Nucleus accumbens (tissue), 56 donors: Measurements from ENCODE around the gene ACP6.
A peak's percentile ranks its signal among the peaks of the same experiment; 100 is the strongest.

Experiments used
- DNase-seq, 56 donors: peaks; one replicate each; lab custom pipeline; 2025; lab: John Stamatoyannopoulos, UW

Gene ACP6

DNA sequence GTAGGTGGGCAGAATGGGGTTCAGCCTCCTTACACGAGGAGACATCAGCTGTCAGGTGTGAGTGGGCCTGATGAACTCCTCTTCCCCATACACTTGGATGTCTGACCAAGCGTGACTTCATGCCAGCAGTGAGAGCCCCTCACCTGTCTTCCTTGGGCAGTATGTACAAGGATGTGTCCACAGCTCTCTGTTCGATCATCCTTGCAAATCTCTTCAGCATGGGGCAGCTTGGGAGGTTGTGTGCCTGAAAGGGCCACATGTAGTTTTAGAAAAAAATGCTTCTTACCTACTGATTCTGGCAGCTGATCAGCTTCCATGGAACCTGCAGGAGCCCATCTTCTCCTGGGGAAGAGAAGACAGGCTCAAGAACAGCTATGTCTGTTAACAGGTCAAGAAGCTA, 18.0 kb downstream of the ACP6 start:
- no peak for DNase-seq

DNA sequence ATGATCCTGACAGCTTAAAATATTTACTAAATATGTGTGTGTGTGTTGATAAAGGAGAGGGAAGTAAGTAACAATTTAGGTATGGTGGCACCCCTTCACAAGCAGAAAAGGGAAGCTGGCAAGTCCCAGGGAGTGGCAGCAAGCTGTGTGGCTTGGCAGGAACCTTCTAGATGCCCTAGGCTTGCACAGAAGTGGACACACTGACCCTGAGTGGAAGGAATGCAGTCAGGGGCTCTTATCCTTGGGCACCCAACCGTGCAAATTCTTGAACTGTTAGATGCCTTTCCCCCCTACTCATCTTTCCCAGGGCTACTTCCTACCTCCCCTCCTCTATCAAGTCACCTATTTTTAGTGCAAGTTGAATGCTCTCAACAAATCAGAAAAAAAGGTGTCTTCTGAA, 18.9 kb downstream of the ACP6 start:
- DNase-seq = peak in 1 of 56 donors; percentile 2

DNA sequence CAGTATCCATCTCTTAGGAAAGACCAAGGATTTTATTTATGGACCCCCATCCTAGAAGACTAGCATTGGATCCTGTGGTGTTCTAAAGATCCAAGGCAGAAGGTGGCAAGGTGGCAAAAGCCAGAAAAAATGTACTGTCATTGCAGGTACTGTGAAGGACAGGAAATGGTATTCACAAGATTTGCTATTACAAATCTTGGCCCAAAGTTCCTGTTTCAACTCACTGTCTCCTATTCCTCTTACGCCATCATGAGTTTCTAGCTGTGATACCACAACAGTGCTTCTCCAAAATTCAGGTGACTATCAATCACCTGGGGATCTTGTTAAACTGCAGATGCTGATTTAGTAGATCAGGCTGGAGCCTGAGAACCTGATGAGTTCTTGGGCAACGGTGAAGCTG, 21.4 kb downstream of the ACP6 start:
- DNase-seq = no peak

- no peak for DNase-seq
These were observed 22.3 kb downstream of the ACP6 start for GRCh38 chr1:147647796-147648633.

- no peak for DNase-seq
These were observed 26.4 kb downstream of the ACP6 start for GRCh38 chr1:147643974-147644373.

GRCh38 chr1:147641695-147642592, 28.4 kb downstream of the ACP6 start:
- DNase-seq = peak in 4 of 56 donors; percentile 3 to 57 (median 12)

- DNase-seq = no peak
These were observed 29.0 kb downstream of the ACP6 start for GRCh38 chr1:147641291-147641690.

- peak in 37 of 56 donors; percentile 3 to 67 (median 24) for DNase-seq
These were observed 29.7 kb downstream of the ACP6 start for GRCh38 chr1:147640553-147641165.

DNA sequence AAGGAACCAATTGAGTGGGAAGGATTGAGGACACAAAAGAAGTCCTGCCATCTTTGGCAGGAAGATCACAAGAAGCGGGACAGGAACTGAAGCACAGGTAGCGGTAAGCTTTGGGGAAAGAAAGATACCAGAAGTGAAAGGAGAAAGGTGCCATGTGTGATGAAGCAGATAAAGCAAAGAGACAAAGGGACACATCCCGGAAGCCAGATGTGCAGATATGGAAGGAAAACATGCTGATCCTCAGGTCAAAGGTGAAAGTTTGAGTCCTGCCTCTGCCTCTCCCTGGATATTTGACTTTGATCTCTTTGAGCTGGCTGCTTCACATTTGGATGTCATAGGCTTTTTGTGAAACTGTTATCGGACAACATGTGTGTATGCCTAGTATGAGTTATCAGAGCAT, 34.0 kb downstream of the ACP6 start:
- DNase-seq = no peak

- no peak for DNase-seq
These were observed 35.0 kb downstream of the ACP6 start for GRCh38 chr1:147635342-147635741.

DNA sequence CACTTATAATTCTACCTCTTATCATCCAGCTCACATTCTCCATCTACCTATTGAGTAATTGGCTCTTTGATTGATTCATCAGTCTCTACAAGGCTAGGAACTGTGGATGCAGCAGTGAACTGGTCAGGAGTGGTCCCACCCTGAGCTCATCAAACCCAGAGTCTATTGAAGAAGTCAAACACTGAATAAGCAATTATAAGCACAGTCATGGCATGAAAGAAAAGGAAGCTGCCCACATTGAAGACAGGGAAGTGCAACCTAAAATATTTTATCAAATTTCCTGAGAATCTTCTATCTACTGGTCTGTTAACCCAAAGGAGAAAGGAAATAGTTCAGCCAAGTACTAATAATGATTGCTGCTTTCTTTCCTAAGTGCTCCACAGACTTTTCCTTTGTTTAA, 35.7 kb downstream of the ACP6 start:
- DNase-seq = no peak

- no peak for DNase-seq
These were observed 36.6 kb downstream of the ACP6 start for GRCh38 chr1:147633759-147634158.

DNA sequence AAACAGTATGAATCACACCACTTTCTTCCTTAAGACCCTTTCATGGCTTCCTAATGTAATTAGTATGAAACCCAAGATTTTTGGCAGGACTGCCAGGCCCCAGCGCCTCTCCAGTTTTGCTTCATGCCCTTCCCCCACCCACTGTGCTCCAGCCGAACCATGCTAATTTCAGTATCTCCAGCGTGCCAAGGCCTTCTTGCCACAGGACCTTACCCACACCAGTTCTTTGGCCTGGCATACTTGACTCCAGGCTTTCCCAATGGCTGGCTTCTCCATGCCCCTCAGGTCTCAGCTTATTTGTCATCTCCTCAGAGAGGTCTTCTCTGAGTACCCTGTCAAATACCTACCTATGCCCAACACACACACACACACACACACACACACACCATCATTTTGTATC, 38.5 kb downstream of the ACP6 start:
- no peak for DNase-seq

DNA sequence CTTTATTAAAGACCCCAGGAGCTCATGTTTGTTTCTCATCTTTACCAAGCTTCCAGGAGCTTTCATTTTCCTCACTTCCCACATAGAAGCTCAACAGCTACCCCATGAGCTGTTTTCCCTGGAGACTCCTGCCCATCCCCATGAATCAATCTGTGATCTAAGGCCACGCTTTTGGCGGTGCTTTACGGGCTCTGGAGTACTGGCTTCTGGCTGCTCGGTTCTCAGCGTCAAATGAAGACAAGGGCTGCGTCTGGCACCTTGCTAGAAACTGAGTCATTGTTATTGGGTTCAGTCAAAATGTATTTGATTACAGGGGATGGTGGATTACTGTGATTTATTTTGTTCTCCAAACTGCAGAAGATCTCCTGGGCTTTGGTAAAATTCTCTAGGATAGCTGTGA, 39.9 kb downstream of the ACP6 start:
- DNase-seq = no peak

GRCh38 chr1:147630022-147630421, 40.3 kb downstream of the ACP6 start:
- DNase-seq = no peak

- no peak for DNase-seq
These were observed 41.9 kb downstream of the ACP6 start for GRCh38 chr1:147628441-147628840.

- DNase-seq = peak in 14 of 56 donors; percentile 3 to 49 (median 18)
These were observed 42.8 kb downstream of the ACP6 start for GRCh38 chr1:147627435-147628110.

DNA sequence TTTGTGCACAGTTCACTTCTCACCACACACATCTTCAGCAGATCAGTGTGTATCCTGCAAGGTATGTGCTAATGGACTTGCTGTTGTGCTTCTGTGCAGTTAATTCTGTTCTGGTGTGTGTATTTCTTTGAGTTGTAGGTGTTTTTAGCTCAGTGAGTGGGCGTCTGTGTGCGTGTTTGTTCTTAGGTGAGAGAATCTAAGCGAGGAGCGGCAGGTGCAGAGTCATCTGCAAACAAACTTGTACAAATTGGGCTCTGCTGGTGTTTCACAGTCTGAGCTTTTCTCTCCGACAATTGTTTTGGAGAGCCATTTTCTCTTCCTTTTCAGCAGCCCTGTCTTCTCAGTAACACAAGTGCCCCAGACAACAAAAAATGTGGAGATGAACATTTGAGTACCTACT, 43.6 kb downstream of the ACP6 start:
- peak in 2 of 56 donors; percentile 4 to 9 for DNase-seq

GRCh38 chr1:147626291-147626690, 44.0 kb downstream of the ACP6 start:
- no peak for DNase-seq

- DNase-seq = no peak
These were observed 44.8 kb downstream of the ACP6 start for GRCh38 chr1:147625362-147625995.
